HG03280 (cell line): ENCODE data around the gene TRIM14.
"Not testable (repeated sequence)": the region's sequence is repeated elsewhere in the genome, so short reads cannot be mapped to it uniquely, and the experiment has no call there.

Experiments
- ATAC-seq: cut with Tn5 transposase; IDR thresholded peaks from one replicate; pipeline ENCODE4 v1.9.1; 2021; ENCODE audit warnings: mild to moderate bottlenecking, moderate library complexity; ENCODE audit not compliant: unreplicated experiment

Gene TRIM14

GRCh38 chr9:98117097-98117496 lies 1.9 kb downstream of the TRIM14 start:
- not testable (repeated sequence) for ATAC-seq

- ATAC-seq, result no peak
These were observed 10.0 kb downstream of the TRIM14 start for GRCh38 chr9:98109052-98109451.

- ATAC-seq, result peak; percentile 58
These were observed 10.4 kb downstream of the TRIM14 start for GRCh38 chr9:98108531-98109031.

GRCh38 chr9:98107926-98108325 lies 11.1 kb downstream of the TRIM14 start:
- ATAC-seq, result no peak

- no peak for ATAC-seq
These were observed 14.0 kb downstream of the TRIM14 start for GRCh38 chr9:98105006-98105405.

GRCh38 chr9:98104445-98104881 lies 14.6 kb downstream of the TRIM14 start:
- no peak for ATAC-seq

GRCh38 chr9:98101868-98102273 lies 17.2 kb downstream of the TRIM14 start:
- ATAC-seq, result peak; percentile 97

GRCh38 chr9:98101416-98101815 lies 17.6 kb downstream of the TRIM14 start:
- ATAC-seq, result no peak

GRCh38 chr9:98100456-98100855 lies 18.6 kb downstream of the TRIM14 start:
- no peak for ATAC-seq

- ATAC-seq, result no peak
These were observed 19.1 kb downstream of the TRIM14 start for GRCh38 chr9:98099898-98100297.

GRCh38 chr9:98099346-98099745 lies 19.7 kb downstream of the TRIM14 start:
- ATAC-seq, result no peak

GRCh38 chr9:98097836-98098235 lies 21.2 kb downstream of the TRIM14 start:
- ATAC-seq, result no peak

- ATAC-seq, result no peak
These were observed 22.9 kb downstream of the TRIM14 start for GRCh38 chr9:98096091-98096490.

- no peak for ATAC-seq
These were observed 23.6 kb downstream of the TRIM14 start for GRCh38 chr9:98095401-98095800.

- ATAC-seq, result no peak
These were observed 24.2 kb downstream of the TRIM14 start for GRCh38 chr9:98094851-98095250.

GRCh38 chr9:98094316-98094715 lies 24.7 kb downstream of the TRIM14 start:
- ATAC-seq, result no peak

- no peak for ATAC-seq
These were observed 26.4 kb downstream of the TRIM14 start for GRCh38 chr9:98092613-98092931.

GRCh38 chr9:98091735-98092612 lies 27.0 kb downstream of the TRIM14 start:
- no peak for ATAC-seq

GRCh38 chr9:98090674-98091073 lies 28.3 kb downstream of the TRIM14 start:
- ATAC-seq, result not testable (repeated sequence)

GRCh38 chr9:98087420-98088354 lies 31.3 kb downstream of the TRIM14 start:
- ATAC-seq, result no peak

- ATAC-seq, result no peak
These were observed 32.6 kb downstream of the TRIM14 start for GRCh38 chr9:98086461-98086860.

GRCh38 chr9:98085944-98086343 lies 33.1 kb downstream of the TRIM14 start:
- no peak for ATAC-seq
